Stimulated activated naive CD8-positive, alpha-beta T cell treated with anti-CD3 and anti-CD28 coated beads, Interleukin-15, Interleukin-2, amounts not matched to agents 100 U/mL and 50 U/mL, for 24 hours (primary cell): ENCODE results near the gene APOO.
"Not testable (repeated sequence)": the region's sequence is repeated elsewhere in the genome, so short reads cannot be mapped to it uniquely, and the experiment has no call there.

Source experiments
- ATAC-seq: fragments of 150-1000 bp; cut with Tn5 transposase; one replicate; pipeline ENCODE4 v1.10.0; 2021
- DNase-seq: peaks from one replicate; pipeline ENCODE4 v3.0.0; 2021

The APOO gene

GRCh38 chrX:23904096-23904495, 3.6 kb downstream of the APOO start:
- ATAC-seq: no peak
- DNase-seq: no peak

- ATAC-seq (no peak), DNase-seq (no peak)
These were observed 5.3 kb downstream of the APOO start for GRCh38 chrX:23902419-23902818.

- ATAC-seq: peak; percentile 69
- peak; percentile 9 for DNase-seq
These were observed 5.9 kb downstream of the APOO start for GRCh38 chrX:23901805-23902204.

- DNase-seq (no peak), ATAC-seq (peak; percentile 66)
These were observed 6.7 kb downstream of the APOO start for GRCh38 chrX:23901060-23901459.

GRCh38 chrX:23900220-23900797, 7.4 kb downstream of the APOO start:
- DNase-seq: no peak
- no peak for ATAC-seq

- ATAC-seq (no peak), DNase-seq (no peak)
These were observed 9.3 kb downstream of the APOO start for GRCh38 chrX:23898412-23898959.

- no peak for DNase-seq
- no peak for ATAC-seq
These were observed 10.8 kb downstream of the APOO start for GRCh38 chrX:23896981-23897380.

GRCh38 chrX:23896539-23896938, 11.2 kb downstream of the APOO start:
- DNase-seq, ATAC-seq: not testable (repeated sequence)

- not testable (repeated sequence) for DNase-seq, ATAC-seq
These were observed 12.7 kb downstream of the APOO start for GRCh38 chrX:23894993-23895392.

GRCh38 chrX:23890933-23891332, 16.8 kb downstream of the APOO start:
- DNase-seq (no peak), ATAC-seq (no peak)

- no peak for DNase-seq
- ATAC-seq: no peak
These were observed 18.7 kb downstream of the APOO start for GRCh38 chrX:23888887-23889501.

GRCh38 chrX:23887918-23888317, 19.8 kb downstream of the APOO start:
- ATAC-seq (no peak), DNase-seq (no peak)

GRCh38 chrX:23887451-23887850, 20.3 kb downstream of the APOO start:
- DNase-seq: no peak
- no peak for ATAC-seq

- no peak for DNase-seq
- no peak for ATAC-seq
These were observed 21.9 kb downstream of the APOO start for GRCh38 chrX:23885803-23886202.

GRCh38 chrX:23884427-23885024, 23.2 kb downstream of the APOO start:
- ATAC-seq: no peak
- no peak for DNase-seq

GRCh38 chrX:23883737-23884354, 23.9 kb downstream of the APOO start:
- ATAC-seq (peak; percentile 95), DNase-seq (peak; percentile 14)

GRCh38 chrX:23879380-23880090, 28.2 kb downstream of the APOO start:
- no peak for ATAC-seq
- no peak for DNase-seq

- ATAC-seq (no peak), DNase-seq (no peak)
These were observed 35.7 kb downstream of the APOO start for GRCh38 chrX:23871905-23872546.

GRCh38 chrX:23870041-23870440, 37.7 kb downstream of the APOO start:
- ATAC-seq (no peak), DNase-seq (no peak)

- ATAC-seq: no peak
- no peak for DNase-seq
These were observed 42.9 kb downstream of the APOO start for GRCh38 chrX:23864742-23865326.

- ATAC-seq: not testable (repeated sequence)
These were observed 45.8 kb downstream of the APOO start for GRCh38 chrX:23861952-23862351.

More at GRCh38 chrX:23861952-23862351, 45.8 kb downstream of the APOO start:
- DNase-seq: not testable (repeated sequence)
